ENCODE results near the gene SNRNP48. TPM values are rescaled to one million over a fixed set of nuclear protein-coding genes. Genes with fewer than 3 reads are reported as not detected.

SNRNP48 gene
- total and polyA plus RNA-seq, 2 of the 4 experiments (the other 2 are of a cell fraction) = 5.2 to 6.2 TPM

DNA sequence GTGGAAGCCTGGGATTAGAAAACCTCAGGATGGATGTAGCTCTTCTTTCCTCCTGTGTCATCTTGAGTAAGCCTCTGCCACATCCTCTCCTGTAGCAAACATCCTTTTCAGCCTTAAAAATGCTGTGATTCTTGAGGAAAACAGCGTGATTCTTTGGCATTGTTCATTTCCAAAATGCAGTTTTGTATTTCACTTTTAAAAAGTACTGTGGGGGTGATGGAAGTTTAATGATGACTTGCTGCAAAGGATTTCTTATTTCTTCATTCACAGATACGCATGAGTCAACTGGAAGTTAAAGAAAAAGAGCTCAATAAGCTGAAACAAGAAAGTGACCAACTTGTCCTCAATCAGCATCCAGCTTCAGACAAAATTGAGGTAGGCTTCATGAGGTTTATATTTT is 23.9 kb upstream of the SNRNP48 start:
- TF ChIP-seq CEBPB (IDR thresholded peaks at IDR 0.05; ENCODE audit: low read depth, low read length) (peak; percentile 11; the same call in 1 of the 2 replicates), SMC3 (IDR thresholded peaks at IDR 0.05; ENCODE audit: low read depth, low read length) (no peak)
- H3K4me2 ChIP-seq (ENCODE audit: low read depth, low read length) = no peak overlapping the region
- intact Hi-C loops (cut with micrococcal nuclease) (no loop called here), dilution Hi-C loops (cut with HindIII; ENCODE audit: low sequenced_read_pairs, unreplicated experiment) (no loop called here), in situ Hi-C loops (cut with MboI; ENCODE audit: low sequenced_read_pairs) (no loop called here)
- H3K9ac ChIP-seq (ENCODE audit: low read depth, low read length) = no peak overlapping the region
- H3K27me3 ChIP-seq (ENCODE audit: control insufficient read depth, insufficient read depth, low read length) = no peaks in the 10 kb centered on the region; the same call in 1 of the 2 replicates
- no peaks in the 10 kb centered on the region for H4K20me1 ChIP-seq (ENCODE audit: insufficient read depth, low read length)
- no peak overlapping the region for H2AFZ ChIP-seq (replicated peaks; ENCODE audit: low read length, poor library complexity)
- no peak overlapping the region for H2BK15ac ChIP-seq (ENCODE audit: low read depth, low read length)
- H3K56ac ChIP-seq (ENCODE audit: extremely low read depth, insufficient read depth, low read length) = no peak overlapping the region
- no peak overlapping the region for H2AK9ac ChIP-seq (replicated peaks; ENCODE audit: low read depth, low read length, poor library complexity)
- peak; percentile 34 for DNase-seq
- CTCF ChIA-PET = no interaction called here
- H3K4me1 ChIP-seq (ENCODE audit: control insufficient read depth, insufficient read depth, low read length) = no peaks in the 10 kb centered on the region
- H3K9me1 ChIP-seq (ENCODE audit: insufficient read depth, low read length) = no peaks in the 10 kb centered on the region
- H3K23ac ChIP-seq (ENCODE audit: low read depth, low read length) = no peak overlapping the region
- no peak overlapping the region for H2BK20ac ChIP-seq (ENCODE audit: low read depth, low read length)
- H4K91ac ChIP-seq (ENCODE audit: insufficient read depth, low read depth, low read length) = no peak overlapping the region
- no peak overlapping the region for H4K8ac ChIP-seq (ENCODE audit: low read depth in 2 of 2, low read length in 2 of 2)
- H2BK5ac ChIP-seq (ENCODE audit: low read depth, low read length, poor library complexity, severe bottlenecking) = no peak overlapping the region
- WGBS, 2 experiments (ENCODE audit: extremely low coverage in 2 of 2, insufficient read length in 1 of 2) = no CpG with 5 or more reads among the region's 2 CpGs
- no peak overlapping the region for H2AK5ac ChIP-seq (ENCODE audit: low read depth, low read length)
- POLR2A ChIA-PET (ENCODE audit: unreplicated experiment) = no interaction called here
- H3K79me1 ChIP-seq (ENCODE audit: low read depth in 1 of 2, low read length in 2 of 2) = no peaks in the 10 kb centered on the region
- no peak for ATAC-seq (ENCODE audit: low read depth)
- no peak overlapping the region for H3K4ac ChIP-seq (ENCODE audit: low read depth, low read length)
- H3K27ac ChIP-seq (ENCODE audit: insufficient read depth, low read length) = no peak overlapping the region
- no peak overlapping the region for H2BK120ac ChIP-seq (ENCODE audit: low read depth, low read length)
- no peak overlapping the region for H4K5ac ChIP-seq (ENCODE audit: low read depth, low read length)
- no peak overlapping the region for H3K4me3 ChIP-seq (ENCODE audit: insufficient read depth, low read depth, low read length)
- H3K18ac ChIP-seq (ENCODE audit: low read depth, low read length) = no peak overlapping the region
- BruUV-seq (replicated peaks) = no TSS peak
- no peaks in the 10 kb centered on the region for H3K9me3 ChIP-seq (ENCODE audit: control insufficient read depth, insufficient read depth, low read length)
- H3K36me3 ChIP-seq (ENCODE audit: control insufficient read depth, insufficient read depth, low read length) = peaks cover 6% of the 10 kb centered on the region; the same call in 1 of the 2 replicates
- no peak overlapping the region for H3K14ac ChIP-seq (replicated peaks; ENCODE audit: low read depth, low read length)
